ENCODE measurements around the gene HSD3B1. TPM values are rescaled to one million over a fixed set of nuclear protein-coding genes. Genes with fewer than 3 reads are reported as not detected.

The HSD3B1 gene
- total and polyA plus RNA-seq, 9 of the 15 experiments (the other 6 are each of a cell fraction or from before 2014, with no cell fraction given): not detected

DNA sequence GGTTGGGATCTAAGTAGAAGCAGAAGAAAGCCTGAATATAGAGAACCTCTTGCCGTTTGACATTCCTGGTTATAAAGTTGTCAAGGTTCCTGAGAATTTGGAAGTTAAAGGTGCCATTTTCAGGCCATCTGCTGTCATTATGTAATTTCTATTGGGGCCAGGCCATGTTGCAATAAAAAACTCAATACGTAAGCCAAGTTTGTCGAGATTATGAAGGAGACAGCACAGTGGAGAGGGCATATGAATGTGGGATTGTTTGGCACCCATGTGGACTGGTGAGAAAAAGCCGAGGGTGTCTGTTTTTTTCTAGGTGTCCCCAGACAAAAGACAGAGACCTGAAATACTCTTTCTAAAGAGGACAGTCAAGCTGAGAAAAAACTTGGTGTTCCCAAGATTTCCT is 18.8 kb upstream of the HSD3B1 start (continued):
- no peak for TF ChIP-seq CLOCK (CRISPR knock-in tag; IDR thresholded peaks at IDR 0.05; ENCODE audit: borderline replicate concordance)
- no peak for TF ChIP-seq MTA3 (IDR thresholded peaks at IDR 0.05; ENCODE audit: borderline replicate concordance)
- no peak for TF ChIP-seq HMG20B (CRISPR knock-in tag; IDR thresholded peaks at IDR 0.05)
- no peak for TF ChIP-seq RBM17 (IDR thresholded peaks at IDR 0.05; ENCODE audit: borderline replicate concordance, low read depth, low read length)

- no peak overlapping the region for H3K4me3 ChIP-seq
- 0% methylated on average over 2 of the region's 2 CpGs for WGBS (ENCODE audit: insufficient coverage, low coverage, missing lambda C conversion rate)
- BruUV-seq (replicated peaks): no TSS peak
- no peaks in the 10 kb centered on the region for H3K9me1 ChIP-seq (ENCODE audit: control insufficient read depth, insufficient read depth, low read length)
- H4K20me1 ChIP-seq (replicated peaks; ENCODE audit: control insufficient read depth, insufficient read depth, low read length): no peaks in the 10 kb centered on the region
- intact Hi-C loops (cut with micrococcal nuclease) (no loop called here), in situ Hi-C loops (cut with MboI) (no loop called here)
- H3K79me2 ChIP-seq (ENCODE audit: control insufficient read depth, insufficient read depth, low read length): no peaks in the 10 kb centered on the region
- H3K27me3 ChIP-seq (ENCODE audit: control insufficient read depth in 2 of 2, insufficient read depth in 2 of 2, low read length in 2 of 2): no peaks in the 10 kb centered on the region
- ATAC-seq: no peak
- ChIA-PET CTCF (ENCODE audit: low intra/inter-chr PET ratio) (no interaction called here), POLR2A (interaction anchor here (0.5 to 0.6 kb wide), 2 partner anchors 10 to 266 kb away, joined by 3 to 4 read pairs; no protein-coding TSS in a partner anchor)
- TF ChIP-seq KHSRP (IDR thresholded peaks at IDR 0.05): no peak
- TF ChIP-seq ARHGAP35 (IDR thresholded peaks at IDR 0.05; ENCODE audit: partially characterized antibody): no peak
- TF ChIP-seq ATF6 (CRISPR knock-in tag; IDR thresholded peaks at IDR 0.05): no peak
- TF ChIP-seq LCOR (CRISPR knock-in tag; IDR thresholded peaks at IDR 0.05): no peak
- TF ChIP-seq ZNF174 (CRISPR knock-in tag; IDR thresholded peaks at IDR 0.05): no peak
- TF ChIP-seq, protein P1, sequence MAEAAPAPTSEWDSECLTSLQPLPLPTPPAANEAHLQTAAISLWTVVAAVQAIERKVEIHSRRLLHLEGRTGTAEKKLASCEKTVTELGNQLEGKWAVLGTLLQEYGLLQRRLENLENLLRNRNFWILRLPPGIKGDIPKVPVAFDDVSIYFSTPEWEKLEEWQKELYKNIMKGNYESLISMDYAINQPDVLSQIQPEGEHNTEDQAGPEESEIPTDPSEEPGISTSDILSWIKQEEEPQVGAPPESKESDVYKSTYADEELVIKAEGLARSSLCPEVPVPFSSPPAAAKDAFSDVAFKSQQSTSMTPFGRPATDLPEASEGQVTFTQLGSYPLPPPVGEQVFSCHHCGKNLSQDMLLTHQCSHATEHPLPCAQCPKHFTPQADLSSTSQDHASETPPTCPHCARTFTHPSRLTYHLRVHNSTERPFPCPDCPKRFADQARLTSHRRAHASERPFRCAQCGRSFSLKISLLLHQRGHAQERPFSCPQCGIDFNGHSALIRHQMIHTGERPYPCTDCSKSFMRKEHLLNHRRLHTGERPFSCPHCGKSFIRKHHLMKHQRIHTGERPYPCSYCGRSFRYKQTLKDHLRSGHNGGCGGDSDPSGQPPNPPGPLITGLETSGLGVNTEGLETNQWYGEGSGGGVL (CRISPR knock-in tag; IDR thresholded peaks at IDR 0.05): no peak
- TF ChIP-seq POLR3G (IDR thresholded peaks at IDR 0.05; ENCODE audit: extremely low read depth, insufficient read length, insufficient replicate concordance): no peak
- H3K4me2 ChIP-seq (ENCODE audit: insufficient read depth, low read length): no peak overlapping the region
- H3K27ac ChIP-seq (ENCODE audit: extremely low read depth, low read depth, low read length): no peak overlapping the region
- H3K36me3 ChIP-seq (ENCODE audit: control insufficient read depth, insufficient read depth, low read length): no peaks in the 10 kb centered on the region
- no peaks in the 10 kb centered on the region for H3K9me3 ChIP-seq (replicated peaks; ENCODE audit: control insufficient read depth, insufficient read depth, low read depth, low read length)
- DNase-seq (ENCODE audit: extremely low read depth in 1 of 4, low spot score in 3 of 4): no peak
- H3K4me1 ChIP-seq (replicated peaks in 1 of 2; ENCODE audit: control insufficient read depth in 2 of 2, insufficient read depth in 2 of 2, low read length in 2 of 2): no peaks in the 10 kb centered on the region
- no peak for FAIRE-seq
- no peak overlapping the region for H3K9ac ChIP-seq (ENCODE audit: insufficient read depth in 1 of 2, low read depth in 2 of 2, low read length in 2 of 2)
- H2AFZ ChIP-seq (ENCODE audit: low read depth, low read length): no peak overlapping the region
These were observed 17.8 kb upstream of the HSD3B1 start for GRCh38 chr1:119489201-119489600.
